ENCODE results near the gene CDT1.

CDT1 gene

GRCh38 chr16:88761143-88761534, 42.5 kb upstream of the CDT1 start:
- no peak overlapping the region for H3K27ac ChIP-seq (ENCODE audit: low read depth, low read length, severe bottlenecking)
- H3K36me3 ChIP-seq (ENCODE audit: control insufficient read depth, insufficient read depth, low read length), result peaks cover 6% of the 10 kb centered on the region
- no peak overlapping the region for H3K4me3 ChIP-seq (ENCODE audit: extremely low read depth, insufficient read depth, low read length, poor library complexity, severe bottlenecking)
- no peaks in the 10 kb centered on the region for H3K9me3 ChIP-seq (ENCODE audit: control insufficient read depth, low read length)
- 96 to 97% methylated on average over 10 of the region's 11 CpGs for WGBS, 2 experiments (ENCODE audit: insufficient coverage in 2 of 2)
- peaks cover 48% of the 10 kb centered on the region for H3K4me1 ChIP-seq (ENCODE audit: control insufficient read depth, insufficient read depth, low read length, poor library complexity, severe bottlenecking)

- Histone ChIP-seq H3K27ac (ENCODE audit: low read depth, low read length, severe bottlenecking) (no peak overlapping the region), H3K9me3 (ENCODE audit: control insufficient read depth, low read length) (no peaks in the 10 kb centered on the region)
- WGBS, 2 experiments (ENCODE audit: insufficient coverage in 2 of 2), result 92 to 93% methylated on average over 8 to 10 of the region's 10 CpGs
These were observed 41.8 kb upstream of the CDT1 start for GRCh38 chr16:88761830-88762229.

GRCh38 chr16:88762258-88762870, 41.2 kb upstream of the CDT1 start:
- H3K4me3 ChIP-seq (ENCODE audit: extremely low read depth, insufficient read depth, low read length, poor library complexity, severe bottlenecking), result no peak overlapping the region
- no peak overlapping the region for H3K27ac ChIP-seq (ENCODE audit: low read depth, low read length, severe bottlenecking)
- 84 to 87% methylated on average over 9 to 14 of the region's 16 CpGs for WGBS, 2 experiments (ENCODE audit: insufficient coverage in 2 of 2)
- peaks cover 6% of the 10 kb centered on the region for H3K36me3 ChIP-seq (ENCODE audit: control insufficient read depth, insufficient read depth, low read length)
- peaks cover 51% of the 10 kb centered on the region for H3K4me1 ChIP-seq (ENCODE audit: control insufficient read depth, insufficient read depth, low read length, poor library complexity, severe bottlenecking)
- H3K9me3 ChIP-seq (ENCODE audit: control insufficient read depth, low read length), result no peaks in the 10 kb centered on the region

More at GRCh38 chr16:88761830-88762229, 41.8 kb upstream of the CDT1 start:
- Histone ChIP-seq H3K4me3 (ENCODE audit: extremely low read depth, insufficient read depth, low read length, poor library complexity, severe bottlenecking) (no peak overlapping the region), H3K36me3 (ENCODE audit: control insufficient read depth, insufficient read depth, low read length) (peaks cover 6% of the 10 kb centered on the region), H3K4me1 (ENCODE audit: control insufficient read depth, insufficient read depth, low read length, poor library complexity, severe bottlenecking) (peaks cover 48% of the 10 kb centered on the region)

- no peak overlapping the region for H3K4me3 ChIP-seq (ENCODE audit: extremely low read depth, insufficient read depth, low read length, poor library complexity, severe bottlenecking)
- no peaks in the 10 kb centered on the region for H3K9me3 ChIP-seq (ENCODE audit: control insufficient read depth, low read length)
- peak overlapping the region; percentile 47 for H3K27ac ChIP-seq (ENCODE audit: low read depth, low read length, severe bottlenecking)
- H3K4me1 ChIP-seq (ENCODE audit: control insufficient read depth, insufficient read depth, low read length, poor library complexity, severe bottlenecking), result peaks cover 55% of the 10 kb centered on the region
- WGBS, 2 experiments (ENCODE audit: insufficient coverage in 2 of 2), result 76 to 81% methylated on average over 9 to 10 of the region's 10 CpGs
- peaks cover 6% of the 10 kb centered on the region for H3K36me3 ChIP-seq (ENCODE audit: control insufficient read depth, insufficient read depth, low read length)
These were observed 40.6 kb upstream of the CDT1 start for GRCh38 chr16:88762941-88763340.

GRCh38 chr16:88763502-88764053, 40.0 kb upstream of the CDT1 start:
- H3K36me3 ChIP-seq (ENCODE audit: control insufficient read depth, insufficient read depth, low read length), result peaks cover 6% of the 10 kb centered on the region
- no peak overlapping the region for H3K4me3 ChIP-seq (ENCODE audit: extremely low read depth, insufficient read depth, low read length, poor library complexity, severe bottlenecking)
- H3K27ac ChIP-seq (ENCODE audit: low read depth, low read length, severe bottlenecking), result peak overlapping the region; percentile 47
- H3K4me1 ChIP-seq (ENCODE audit: control insufficient read depth, insufficient read depth, low read length, poor library complexity, severe bottlenecking), result peaks cover 61% of the 10 kb centered on the region
- 31 to 36% methylated on average over 13 to 14 of the region's 14 CpGs for WGBS, 2 experiments (ENCODE audit: insufficient coverage in 2 of 2)
- H3K9me3 ChIP-seq (ENCODE audit: control insufficient read depth, low read length), result no peaks in the 10 kb centered on the region

- no peak overlapping the region for H3K27ac ChIP-seq (ENCODE audit: low read depth, low read length, severe bottlenecking)
- H3K36me3 ChIP-seq (ENCODE audit: control insufficient read depth, insufficient read depth, low read length), result peaks cover 6% of the 10 kb centered on the region
- no peak overlapping the region for H3K4me3 ChIP-seq (ENCODE audit: extremely low read depth, insufficient read depth, low read length, poor library complexity, severe bottlenecking)
- H3K9me3 ChIP-seq (ENCODE audit: control insufficient read depth, low read length), result no peaks in the 10 kb centered on the region
- peaks cover 63% of the 10 kb centered on the region for H3K4me1 ChIP-seq (ENCODE audit: control insufficient read depth, insufficient read depth, low read length, poor library complexity, severe bottlenecking)
- 92 to 93% methylated on average over 19 of the region's 19 CpGs for WGBS, 2 experiments (ENCODE audit: insufficient coverage in 2 of 2)
These were observed 39.5 kb upstream of the CDT1 start for GRCh38 chr16:88764080-88764479.

GRCh38 chr16:88764913-88765349, 38.7 kb upstream of the CDT1 start:
- Histone ChIP-seq H3K36me3 (ENCODE audit: control insufficient read depth, insufficient read depth, low read length) (peaks cover 6% of the 10 kb centered on the region), H3K27ac (ENCODE audit: low read depth, low read length, severe bottlenecking) (no peak overlapping the region), H3K4me3 (ENCODE audit: extremely low read depth, insufficient read depth, low read length, poor library complexity, severe bottlenecking) (no peak overlapping the region), H3K9me3 (ENCODE audit: control insufficient read depth, low read length) (no peaks in the 10 kb centered on the region), H3K4me1 (ENCODE audit: control insufficient read depth, insufficient read depth, low read length, poor library complexity, severe bottlenecking) (peaks cover 61% of the 10 kb centered on the region)
- 84 to 87% methylated on average over 6 of the region's 9 CpGs for WGBS, 2 experiments (ENCODE audit: insufficient coverage in 2 of 2)

GRCh38 chr16:88766975-88767374, 36.6 kb upstream of the CDT1 start:
- Histone ChIP-seq H3K4me3 (ENCODE audit: extremely low read depth, insufficient read depth, low read length, poor library complexity, severe bottlenecking) (no peak overlapping the region), H3K36me3 (ENCODE audit: control insufficient read depth, insufficient read depth, low read length) (peaks cover 6% of the 10 kb centered on the region), H3K4me1 (ENCODE audit: control insufficient read depth, insufficient read depth, low read length, poor library complexity, severe bottlenecking) (peaks cover 68% of the 10 kb centered on the region), H3K27ac (ENCODE audit: low read depth, low read length, severe bottlenecking) (no peak overlapping the region), H3K9me3 (ENCODE audit: control insufficient read depth, low read length) (no peaks in the 10 kb centered on the region)
- WGBS, 2 experiments (ENCODE audit: insufficient coverage in 2 of 2), result 93 to 94% methylated on average over 9 to 11 of the region's 11 CpGs

GRCh38 chr16:88767546-88768070, 36.0 kb upstream of the CDT1 start:
- no peaks in the 10 kb centered on the region for H3K9me3 ChIP-seq (ENCODE audit: control insufficient read depth, low read length)
- H3K36me3 ChIP-seq (ENCODE audit: control insufficient read depth, insufficient read depth, low read length), result peaks cover 6% of the 10 kb centered on the region
- peaks cover 66% of the 10 kb centered on the region for H3K4me1 ChIP-seq (ENCODE audit: control insufficient read depth, insufficient read depth, low read length, poor library complexity, severe bottlenecking)
- 73 to 89% methylated on average over 9 to 10 of the region's 12 CpGs for WGBS, 2 experiments (ENCODE audit: insufficient coverage in 2 of 2)
- no peak overlapping the region for H3K27ac ChIP-seq (ENCODE audit: low read depth, low read length, severe bottlenecking)
- no peak overlapping the region for H3K4me3 ChIP-seq (ENCODE audit: extremely low read depth, insufficient read depth, low read length, poor library complexity, severe bottlenecking)

- Histone ChIP-seq H3K4me1 (ENCODE audit: control insufficient read depth, insufficient read depth, low read length, poor library complexity, severe bottlenecking) (peaks cover 66% of the 10 kb centered on the region), H3K9me3 (ENCODE audit: control insufficient read depth, low read length) (no peaks in the 10 kb centered on the region), H3K4me3 (ENCODE audit: extremely low read depth, insufficient read depth, low read length, poor library complexity, severe bottlenecking) (no peak overlapping the region), H3K36me3 (ENCODE audit: control insufficient read depth, insufficient read depth, low read length) (peaks cover 6% of the 10 kb centered on the region), H3K27ac (ENCODE audit: low read depth, low read length, severe bottlenecking) (no peak overlapping the region)
- WGBS, 2 experiments (ENCODE audit: insufficient coverage in 2 of 2), result 81% methylated on average over 14 to 17 of the region's 24 CpGs
These were observed 35.4 kb upstream of the CDT1 start for GRCh38 chr16:88768071-88768783.

Measured in mesodermal cell (in vitro differentiated cells).